Endodermal cell (in vitro differentiated cells): ENCODE results near the gene PLEKHS1. TPM values are rescaled to one million over a fixed set of nuclear protein-coding genes. Genes with fewer than 3 reads are reported as not detected.
"Not testable (repeated sequence)": the region's sequence is repeated elsewhere in the genome, so short reads cannot be mapped to it uniquely, and the experiment has no call there.

Experiments used
- DNase-seq: peaks from one replicate; pipeline ENCODE4 v3.0.0-alpha.2; 2017
- H3K27ac ChIP-seq: 2 replicates; pipeline ENCODE4 v1.5.1; 2013; ENCODE audit warnings: mild to moderate bottlenecking, low read depth, low read length, moderate library complexity
- H3K27me3 ChIP-seq: 2 replicates; pipeline ENCODE4 v1.6.1; 2013; ENCODE audit warnings: mild to moderate bottlenecking, low read length, moderate library complexity; ENCODE audit not compliant: insufficient read depth, control insufficient read depth, poor library complexity, severe bottlenecking
- H3K36me3 ChIP-seq: 2 replicates; pipeline ENCODE4 v1.7.0; 2013; ENCODE audit warnings: mild to moderate bottlenecking, low read length, moderate library complexity; ENCODE audit not compliant: control insufficient read depth, insufficient read depth
- H3K4me1 ChIP-seq: one replicate; pipeline ENCODE4 v1.7.0; 2013; ENCODE audit warnings: low read length; ENCODE audit not compliant: control insufficient read depth, insufficient read depth
- H3K4me3 ChIP-seq: 2 replicates; pipeline ENCODE4 v1.5.1; 2013; ENCODE audit warnings: mild to moderate bottlenecking, low read length, moderate library complexity
- H3K9ac ChIP-seq: 2 replicates; pipeline ENCODE4 v1.6.1; 2013; ENCODE audit warnings: mild to moderate bottlenecking, low read length, moderate library complexity; ENCODE audit not compliant: poor library complexity, severe bottlenecking; ENCODE audit errors: extremely low read depth
- H3K9me3 ChIP-seq: 2 replicates; pipeline ENCODE4 v1.6.1; 2013; ENCODE audit warnings: mild to moderate bottlenecking, low read length, moderate library complexity; ENCODE audit not compliant: control insufficient read depth
- H3K27ac Mint-ChIP-seq: 2 replicates; pipeline ENCODE4 v1.8.0; 2020; ENCODE audit warnings: mixed read lengths
- H3K27me3 Mint-ChIP-seq: 2 replicates; pipeline ENCODE4 v1.8.0; 2021; ENCODE audit warnings: mild to moderate bottlenecking, mixed read lengths; ENCODE audit not compliant: insufficient read depth
- H3K36me3 Mint-ChIP-seq: 2 replicates; pipeline ENCODE4 v1.8.0; 2020; ENCODE audit warnings: low read depth, mixed read lengths
- H3K4me1 Mint-ChIP-seq: 2 replicates; pipeline ENCODE4 v1.8.0; 2020; ENCODE audit warnings: mixed read lengths
- H3K4me3 Mint-ChIP-seq: 2 replicates; pipeline ENCODE4 v1.8.0; 2020; ENCODE audit warnings: mild to moderate bottlenecking, moderate library complexity, mixed read lengths
- H3K9me3 Mint-ChIP-seq: 2 replicates; pipeline ENCODE4 v1.8.0; 2020; ENCODE audit warnings: mild to moderate bottlenecking, mixed read lengths
- CTCF ChIP-seq: fragments of 200-600 bp; sonication (generic); conservative IDR thresholded peaks from 2 replicates; pipeline ENCODE4 v1.5.0; 2021; ENCODE audit warnings: antibody characterized with exemption, mild to moderate bottlenecking
- WGBS, 2 experiments: methylation state at CpG; one replicate each; pipeline versions ENCODE4 v1.1.5 to v1.1.7; 2013; ENCODE audit warnings: missing lambda C conversion rate in 2 of 2, mixed read lengths in 1 of 2; ENCODE audit not compliant: insufficient coverage in 1 of 2, insufficient read length in 1 of 2; 5-methylcytosine and 5-hydroxymethylcytosine counted together
- total RNA-seq, 2 donors: library from RNA; stranded (reverse); fragmentation: NEBNext Ultra II Directional in 1 of 2; extraction: Animal tissue kit (Norgen Biotek cat#: 25700) in 1 of 2; gene quantifications; 2 replicates in 1 of 2; 3 replicates in 1 of 2; pipeline ENCODE4 v1.2.1, GENCODE V29; 2021

Gene PLEKHS1
- total RNA-seq, 2 donors from 2014 or later = not detected

- H3K4me3 Mint-ChIP-seq = no peak overlapping the region
- Histone ChIP-seq H3K36me3 (no peaks in the 10 kb centered on the region), H3K4me3 (no peak overlapping the region), H3K4me1 (no peaks in the 10 kb centered on the region), H3K9me3 (no peaks in the 10 kb centered on the region), H3K27me3 (no peaks in the 10 kb centered on the region), H3K27ac (no peak overlapping the region), H3K9ac (no peak overlapping the region)
- no peak for DNase-seq
- H3K27ac Mint-ChIP-seq = no peak overlapping the region
- 89 to 92% methylated on average over 1 to 3 of the region's 3 CpGs for WGBS, 2 experiments
- H3K9me3 Mint-ChIP-seq = no peaks in the 10 kb centered on the region
- H3K4me1 Mint-ChIP-seq = no peaks in the 10 kb centered on the region
- no peak for TF ChIP-seq CTCF
- no peaks in the 10 kb centered on the region for H3K36me3 Mint-ChIP-seq
- peaks cover 8% of the 10 kb centered on the region for H3K27me3 Mint-ChIP-seq
These were observed 56.7 kb downstream of the PLEKHS1 start for GRCh38 chr10:113808168-113808567.

- not testable (repeated sequence) for DNase-seq, H3K27me3 ChIP-seq, H3K4me3 Mint-ChIP-seq, H3K27me3 Mint-ChIP-seq, H3K4me3 ChIP-seq, H3K9me3 Mint-ChIP-seq, H3K36me3 Mint-ChIP-seq, H3K9ac ChIP-seq, H3K27ac ChIP-seq, H3K4me1 ChIP-seq, H3K4me1 Mint-ChIP-seq, H3K9me3 ChIP-seq, H3K27ac Mint-ChIP-seq, H3K36me3 ChIP-seq
- 93% methylated on average over 1 of the region's 1 CpG; no CpG with 5 or more reads in 1 of the 2 experiments for WGBS, 2 experiments
These were observed 63.2 kb downstream of the PLEKHS1 start for GRCh38 chr10:113814700-113815099.

GRCh38 chr10:113819989-113820388, 68.5 kb downstream of the PLEKHS1 start:
- no peaks in the 10 kb centered on the region for H3K9me3 Mint-ChIP-seq
- H3K36me3 Mint-ChIP-seq = no peaks in the 10 kb centered on the region
- Histone ChIP-seq H3K9ac (no peak overlapping the region), H3K4me1 (no peaks in the 10 kb centered on the region), H3K27me3 (no peaks in the 10 kb centered on the region), H3K27ac (no peak overlapping the region), H3K4me3 (no peak overlapping the region), H3K36me3 (no peaks in the 10 kb centered on the region), H3K9me3 (no peaks in the 10 kb centered on the region)
- H3K27ac Mint-ChIP-seq = no peak overlapping the region
- DNase-seq = no peak
- H3K4me3 Mint-ChIP-seq = no peak overlapping the region
- H3K27me3 Mint-ChIP-seq = no peaks in the 10 kb centered on the region
- WGBS, 2 experiments = 90 to 92% methylated on average over 4 of the region's 4 CpGs
- H3K4me1 Mint-ChIP-seq = peaks cover 20% of the 10 kb centered on the region
- no peak for TF ChIP-seq CTCF

- no peaks in the 10 kb centered on the region for H3K9me3 ChIP-seq
- no peaks in the 10 kb centered on the region for H3K36me3 ChIP-seq
- Mint-ChIP-seq H3K27me3 (no peaks in the 10 kb centered on the region), H3K4me3 (peak overlapping the region; percentile 14), H3K36me3 (no peaks in the 10 kb centered on the region), H3K9me3 (no peaks in the 10 kb centered on the region), H3K27ac (no peak overlapping the region), H3K4me1 (peaks cover 20% of the 10 kb centered on the region)
- H3K9ac ChIP-seq = no peak overlapping the region
- no peaks in the 10 kb centered on the region for H3K4me1 ChIP-seq
- no peak overlapping the region for H3K27ac ChIP-seq
- H3K4me3 ChIP-seq = no peak overlapping the region
- no peaks in the 10 kb centered on the region for H3K27me3 ChIP-seq
- 68 to 71% methylated on average over 8 of the region's 8 CpGs for WGBS, 2 experiments
- TF ChIP-seq CTCF = peak; percentile 76
- DNase-seq = peak; percentile 82
These were observed 69.0 kb downstream of the PLEKHS1 start for GRCh38 chr10:113820507-113820906.

GRCh38 chr10:113821306-113821705, 69.8 kb downstream of the PLEKHS1 start:
- not testable (repeated sequence) for H3K9me3 ChIP-seq, H3K36me3 Mint-ChIP-seq, H3K27me3 ChIP-seq, H3K36me3 ChIP-seq, H3K9me3 Mint-ChIP-seq, H3K27ac ChIP-seq, H3K4me1 ChIP-seq, H3K27me3 Mint-ChIP-seq, H3K9ac ChIP-seq
- 43 to 59% methylated on average over 2 to 3 of the region's 3 CpGs for WGBS, 2 experiments
- H3K4me3 ChIP-seq = peak overlapping the region; percentile 2
- peaks cover 20% of the 10 kb centered on the region for H3K4me1 Mint-ChIP-seq
- DNase-seq = peak; percentile 54
- peak overlapping the region; percentile 14 for H3K4me3 Mint-ChIP-seq
- peak overlapping the region; percentile 37 for H3K27ac Mint-ChIP-seq
